Stomach smooth muscle (tissue), 2 donors: Measurements from ENCODE around the gene PPCS.

Experiments
- H3K27ac ChIP-seq: one replicate; pipeline ENCODE4 v1.7.0; 2013; ENCODE audit warnings: mild to moderate bottlenecking, low read length, inconsistent platforms
- H3K27me3 ChIP-seq, 2 donors: one replicate each; pipeline ENCODE4 v1.7.0; 2013; ENCODE audit warnings: low read length in 2 of 2; ENCODE audit not compliant: insufficient read depth in 2 of 2, control insufficient read depth in 1 of 2
- H3K36me3 ChIP-seq, 2 donors: one replicate each; pipeline ENCODE4 v1.7.0; 2013; ENCODE audit warnings: low read length in 2 of 2; ENCODE audit not compliant: control insufficient read depth in 2 of 2, insufficient read depth in 2 of 2
- H3K4me1 ChIP-seq: one replicate; pipeline ENCODE4 v1.7.0; 2013; ENCODE audit warnings: low read length; ENCODE audit not compliant: control insufficient read depth, insufficient read depth
- H3K4me3 ChIP-seq, 2 donors: one replicate each; pipeline ENCODE4 v1.7.0; 2013; ENCODE audit warnings: low read length in 2 of 2
- H3K9ac ChIP-seq, 2 donors: one replicate each; pipeline ENCODE4 v1.7.0; 2013; ENCODE audit warnings: low read length in 2 of 2, mild to moderate bottlenecking in 1 of 2
- H3K9me3 ChIP-seq, 2 donors: one replicate each; pipeline ENCODE4 v1.7.0; 2013; ENCODE audit warnings: low read length in 2 of 2; ENCODE audit not compliant: control insufficient read depth in 2 of 2
- donor health status: healthy.
- donor health status: Pancreatic carcinoma.

The PPCS gene

GRCh38 chr1:42427240-42427639 lies 29.1 kb upstream of the PPCS start:
- Histone ChIP-seq H3K36me3 (no peaks in the 10 kb centered on the region), H3K4me1 (peaks cover 6% of the 10 kb centered on the region), H3K27ac (no peak overlapping the region), H3K4me3 (no peak overlapping the region), H3K9me3 (no peaks in the 10 kb centered on the region), H3K27me3 (no peaks in the 10 kb centered on the region), H3K9ac (no peak overlapping the region)

GRCh38 chr1:42429603-42430002 lies 26.7 kb upstream of the PPCS start:
- no peaks in the 10 kb centered on the region for H3K4me1 ChIP-seq
- no peak overlapping the region for H3K4me3 ChIP-seq
- H3K9me3 ChIP-seq = no peaks in the 10 kb centered on the region
- no peak overlapping the region for H3K9ac ChIP-seq
- H3K36me3 ChIP-seq = no peaks in the 10 kb centered on the region
- H3K27ac ChIP-seq = no peak overlapping the region
- H3K27me3 ChIP-seq = no peaks in the 10 kb centered on the region

GRCh38 chr1:42430286-42431135 lies 25.8 kb upstream of the PPCS start:
- H3K36me3 ChIP-seq = no peaks in the 10 kb centered on the region
- H3K4me1 ChIP-seq = no peaks in the 10 kb centered on the region
- no peak overlapping the region for H3K4me3 ChIP-seq
- no peak overlapping the region for H3K9ac ChIP-seq
- H3K9me3 ChIP-seq = no peaks in the 10 kb centered on the region
- no peaks in the 10 kb centered on the region for H3K27me3 ChIP-seq
- no peak overlapping the region for H3K27ac ChIP-seq

DNA sequence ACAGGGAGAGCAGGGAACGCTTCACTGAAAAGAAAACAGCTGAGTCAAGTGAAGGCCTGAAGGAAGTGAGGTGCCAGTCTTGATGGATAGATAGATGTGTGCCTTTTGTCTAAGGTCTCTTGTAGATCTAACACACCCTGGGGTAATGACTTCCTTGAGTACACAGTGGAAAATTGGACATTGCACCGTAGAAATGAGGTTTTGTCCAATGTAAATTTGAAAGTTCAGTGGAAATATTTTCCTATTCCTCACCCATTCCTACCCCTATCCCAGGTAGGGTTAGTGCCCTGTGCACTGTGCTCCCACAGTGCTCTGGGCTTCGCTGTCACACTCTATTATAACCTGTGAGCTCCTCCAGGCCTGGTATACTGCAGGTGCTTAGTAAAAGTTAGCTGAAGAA lies 24.8 kb upstream of the PPCS start:
- Histone ChIP-seq H3K4me3 (no peak overlapping the region), H3K27ac (no peak overlapping the region), H3K4me1 (no peaks in the 10 kb centered on the region), H3K9ac (no peak overlapping the region), H3K9me3 (no peaks in the 10 kb centered on the region), H3K36me3 (no peaks in the 10 kb centered on the region), H3K27me3 (no peaks in the 10 kb centered on the region)

DNA sequence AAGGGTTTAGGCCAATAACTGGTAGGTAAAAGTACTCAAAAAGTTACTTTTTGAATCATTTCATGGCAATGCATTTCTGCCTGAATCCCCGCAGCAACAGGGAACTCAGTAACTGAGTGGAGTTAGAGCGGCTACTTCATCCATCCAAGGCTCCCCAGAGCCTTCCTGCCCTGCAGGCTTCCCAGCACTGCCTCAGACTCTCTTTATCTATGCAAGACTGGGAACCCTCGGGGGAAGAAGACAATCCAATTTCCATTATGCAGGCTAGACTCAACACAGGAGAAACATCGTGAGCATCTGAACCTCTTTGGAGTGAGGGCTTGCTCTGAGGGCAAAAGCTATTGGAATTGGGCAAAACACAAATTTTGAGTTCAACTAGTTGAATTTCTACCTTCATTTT lies 23.6 kb upstream of the PPCS start:
- H3K36me3 ChIP-seq = no peaks in the 10 kb centered on the region
- H3K4me3 ChIP-seq = no peak overlapping the region
- H3K27ac ChIP-seq = no peak overlapping the region
- H3K9me3 ChIP-seq = no peaks in the 10 kb centered on the region
- H3K4me1 ChIP-seq = no peaks in the 10 kb centered on the region
- no peak overlapping the region for H3K9ac ChIP-seq
- H3K27me3 ChIP-seq = no peaks in the 10 kb centered on the region

GRCh38 chr1:42433369-42433768 lies 23.0 kb upstream of the PPCS start:
- H3K9me3 ChIP-seq = no peaks in the 10 kb centered on the region

GRCh38 chr1:42434340-42434739 lies 22.0 kb upstream of the PPCS start:
- H3K4me1 ChIP-seq = no peaks in the 10 kb centered on the region
- H3K4me3 ChIP-seq = no peak overlapping the region
- no peak overlapping the region for H3K9ac ChIP-seq
- H3K9me3 ChIP-seq = no peaks in the 10 kb centered on the region
- no peak overlapping the region for H3K27ac ChIP-seq
- no peaks in the 10 kb centered on the region for H3K27me3 ChIP-seq
- H3K36me3 ChIP-seq = no peaks in the 10 kb centered on the region

More at GRCh38 chr1:42433369-42433768, 23.0 kb upstream of the PPCS start:
- Histone ChIP-seq H3K36me3 (no peaks in the 10 kb centered on the region), H3K4me3 (no peak overlapping the region), H3K4me1 (no peaks in the 10 kb centered on the region), H3K27me3 (no peaks in the 10 kb centered on the region), H3K27ac (no peak overlapping the region), H3K9ac (no peak overlapping the region)

GRCh38 chr1:42439940-42440339 lies 16.4 kb upstream of the PPCS start:
- Histone ChIP-seq H3K9ac (no peak overlapping the region), H3K9me3 (no peaks in the 10 kb centered on the region), H3K36me3 (no peaks in the 10 kb centered on the region)

GRCh38 chr1:42442662-42443061 lies 13.7 kb upstream of the PPCS start:
- H3K9me3 ChIP-seq = no peaks in the 10 kb centered on the region
- H3K36me3 ChIP-seq = no peaks in the 10 kb centered on the region
- H3K9ac ChIP-seq = no peak overlapping the region
- no peaks in the 10 kb centered on the region for H3K27me3 ChIP-seq
- no peaks in the 10 kb centered on the region for H3K4me1 ChIP-seq
- no peak overlapping the region for H3K27ac ChIP-seq
- H3K4me3 ChIP-seq = no peak overlapping the region

More at GRCh38 chr1:42439940-42440339, 16.4 kb upstream of the PPCS start:
- Histone ChIP-seq H3K4me3 (no peak overlapping the region), H3K27ac (no peak overlapping the region), H3K27me3 (no peaks in the 10 kb centered on the region), H3K4me1 (no peaks in the 10 kb centered on the region)

GRCh38 chr1:42449256-42449655 lies 7.1 kb upstream of the PPCS start:
- no peak overlapping the region for H3K9ac ChIP-seq
- H3K27me3 ChIP-seq = no peaks in the 10 kb centered on the region
- H3K4me1 ChIP-seq = no peaks in the 10 kb centered on the region
- no peak overlapping the region for H3K4me3 ChIP-seq
- H3K9me3 ChIP-seq = no peaks in the 10 kb centered on the region
- H3K36me3 ChIP-seq = no peaks in the 10 kb centered on the region
- no peak overlapping the region for H3K27ac ChIP-seq

- H3K27me3 ChIP-seq = no peaks in the 10 kb centered on the region
- H3K27ac ChIP-seq = no peak overlapping the region
- H3K4me1 ChIP-seq = no peaks in the 10 kb centered on the region
- no peaks in the 10 kb centered on the region for H3K36me3 ChIP-seq
- no peak overlapping the region for H3K9ac ChIP-seq
- no peak overlapping the region for H3K4me3 ChIP-seq
- no peaks in the 10 kb centered on the region for H3K9me3 ChIP-seq
Observed at GRCh38 chr1:42450061-42450460, 6.3 kb upstream of the PPCS start.
